ENCODE measurements around the gene CLPX. TPM values are rescaled to one million over a fixed set of nuclear protein-coding genes. Genes with fewer than 3 reads are reported as not detected.

Gene CLPX
- total RNA-seq, 1 donor from 2014 or later = 46.4 TPM

- TF ChIP-seq, protein P1, sequence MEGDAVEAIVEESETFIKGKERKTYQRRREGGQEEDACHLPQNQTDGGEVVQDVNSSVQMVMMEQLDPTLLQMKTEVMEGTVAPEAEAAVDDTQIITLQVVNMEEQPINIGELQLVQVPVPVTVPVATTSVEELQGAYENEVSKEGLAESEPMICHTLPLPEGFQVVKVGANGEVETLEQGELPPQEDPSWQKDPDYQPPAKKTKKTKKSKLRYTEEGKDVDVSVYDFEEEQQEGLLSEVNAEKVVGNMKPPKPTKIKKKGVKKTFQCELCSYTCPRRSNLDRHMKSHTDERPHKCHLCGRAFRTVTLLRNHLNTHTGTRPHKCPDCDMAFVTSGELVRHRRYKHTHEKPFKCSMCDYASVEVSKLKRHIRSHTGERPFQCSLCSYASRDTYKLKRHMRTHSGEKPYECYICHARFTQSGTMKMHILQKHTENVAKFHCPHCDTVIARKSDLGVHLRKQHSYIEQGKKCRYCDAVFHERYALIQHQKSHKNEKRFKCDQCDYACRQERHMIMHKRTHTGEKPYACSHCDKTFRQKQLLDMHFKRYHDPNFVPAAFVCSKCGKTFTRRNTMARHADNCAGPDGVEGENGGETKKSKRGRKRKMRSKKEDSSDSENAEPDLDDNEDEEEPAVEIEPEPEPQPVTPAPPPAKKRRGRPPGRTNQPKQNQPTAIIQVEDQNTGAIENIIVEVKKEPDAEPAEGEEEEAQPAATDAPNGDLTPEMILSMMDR (IDR thresholded peaks at IDR 0.05) = no peak
- TF ChIP-seq POLR2A (IDR thresholded peaks at IDR 0.05) = no peak
- no peak for TF ChIP-seq POLR2AphosphoS5 (IDR thresholded peaks at IDR 0.05; ENCODE audit: insufficient read depth in 1 of 2, low read depth in 1 of 2)
- intact Hi-C loops (cut with DNase I) = no loop called here
- H3K9me3 ChIP-seq = no peaks in the 10 kb centered on the region
- H3K27ac ChIP-seq = no peak within 1 kb of the TSS
- H3K4me1 ChIP-seq = no peaks in the 10 kb centered on the region
- no peaks in the 10 kb centered on the region for H3K27me3 ChIP-seq
- no peak for DNase-seq (ENCODE audit: extremely low spot score in 2 of 2)
- peaks cover 0 to 74% of the 10 kb centered on the region in 2 donors for H3K36me3 ChIP-seq
- H3K4me3 ChIP-seq = no peak within 1 kb of the TSS
Observed at GRCh38 chr15:65115086-65115485, 70.1 kb downstream of the CLPX start, which contains the start of gene UBAP1L. Gene UBAP1L, minus strand, starts transcription at chr15:65115200. Its CDS starts 8,985 bp downstream, at chr15:65106215.

- no peak overlapping the region for H3K4me3 ChIP-seq
- no peaks in the 10 kb centered on the region for H3K4me1 ChIP-seq
- intact Hi-C loops (cut with DNase I) = no loop called here
- peaks cover 0 to 37% of the 10 kb centered on the region in 2 donors for H3K36me3 ChIP-seq
- H3K27me3 ChIP-seq = no peaks in the 10 kb centered on the region
- H3K9me3 ChIP-seq = no peaks in the 10 kb centered on the region
- no peak overlapping the region for H3K27ac ChIP-seq
- TF ChIP-seq POLR2A (IDR thresholded peaks at IDR 0.05) = no peak
- TF ChIP-seq, protein P1 (IDR thresholded peaks at IDR 0.05) = no peak
- no peak for TF ChIP-seq POLR2AphosphoS5 (IDR thresholded peaks at IDR 0.05; ENCODE audit: insufficient read depth in 1 of 2, low read depth in 1 of 2)
- no peak for DNase-seq (ENCODE audit: extremely low spot score in 2 of 2)
Observed at GRCh38 chr15:65110676-65111292, 74.4 kb downstream of the CLPX start.

GRCh38 chr15:65106011-65106590, 79.0 kb downstream of the CLPX start:
- DNase-seq (ENCODE audit: extremely low spot score in 2 of 2) = no peak
- Histone ChIP-seq H3K4me1 (peaks cover 8% of the 10 kb centered on the region), H3K27me3 (no peaks in the 10 kb centered on the region), H3K27ac (no peak overlapping the region), H3K4me3 (no peak overlapping the region), H3K9me3 (no peaks in the 10 kb centered on the region), H3K36me3 (peaks cover 0 to 18% of the 10 kb centered on the region in 2 donors)
- TF ChIP-seq POLR2A (IDR thresholded peaks at IDR 0.05) (no peak), POLR2AphosphoS5 (IDR thresholded peaks at IDR 0.05; ENCODE audit: insufficient read depth in 1 of 2, low read depth in 1 of 2) (no peak)
- TF ChIP-seq, protein P1 (IDR thresholded peaks at IDR 0.05) = no peak
- intact Hi-C loops (cut with DNase I) = no loop called here

- no peaks in the 10 kb centered on the region for H3K9me3 ChIP-seq
- no peak overlapping the region for H3K27ac ChIP-seq
- no peak for TF ChIP-seq POLR2AphosphoS5 (IDR thresholded peaks at IDR 0.05; ENCODE audit: insufficient read depth in 1 of 2, low read depth in 1 of 2)
- no peak for TF ChIP-seq POLR2A (IDR thresholded peaks at IDR 0.05)
- TF ChIP-seq, protein P1 (IDR thresholded peaks at IDR 0.05) = no peak
- no peak for DNase-seq (ENCODE audit: extremely low spot score in 2 of 2)
- H3K4me3 ChIP-seq = no peak overlapping the region
- peaks cover 15% of the 10 kb centered on the region for H3K4me1 ChIP-seq
- no peaks in the 10 kb centered on the region for H3K27me3 ChIP-seq
- H3K36me3 ChIP-seq = peaks cover 0 to 18% of the 10 kb centered on the region in 2 donors
- intact Hi-C loops (cut with DNase I) = no loop called here
Observed at GRCh38 chr15:65105038-65105437, 80.1 kb downstream of the CLPX start.

- Histone ChIP-seq H3K4me3 (no peak overlapping the region), H3K4me1 (peaks cover 15% of the 10 kb centered on the region), H3K9me3 (no peaks in the 10 kb centered on the region), H3K36me3 (peaks cover 0 to 30% of the 10 kb centered on the region in 2 donors), H3K27ac (no peak overlapping the region), H3K27me3 (no peaks in the 10 kb centered on the region)
- TF ChIP-seq, protein P1 (IDR thresholded peaks at IDR 0.05) = no peak
- TF ChIP-seq POLR2A (IDR thresholded peaks at IDR 0.05) (no peak), POLR2AphosphoS5 (IDR thresholded peaks at IDR 0.05; ENCODE audit: insufficient read depth in 1 of 2, low read depth in 1 of 2) (no peak)
- intact Hi-C loops (cut with DNase I) = no loop called here
- no peak for DNase-seq (ENCODE audit: extremely low spot score in 2 of 2)
Observed at GRCh38 chr15:65102912-65103311, 82.2 kb downstream of the CLPX start.
